Stomach (tissue), 9 donors: ENCODE data around the gene ART1. TPM values are rescaled to one million over a fixed set of nuclear protein-coding genes. Genes with fewer than 3 reads are reported as not detected.

Experiments
- DNase-seq, 2 donors: peaks; one replicate each; pipeline versions ENCODE4 v3.0.0 to v3.0.0-alpha.2; 2013 to 2019
- H3K27ac ChIP-seq, 5 donors: fragments of 200-600 bp in 4 of 5; sonication (generic) in 4 of 5; one replicate each; pipeline ENCODE4 v1.5.1; 2013 to 2019; ENCODE audit warnings: mild to moderate bottlenecking in 1 of 5, moderate library complexity in 1 of 5
- H3K27me3 ChIP-seq, 3 donors: fragments of 200-600 bp; sonication (generic); one replicate each; pipeline ENCODE4 v1.5.1; 2017 to 2019; ENCODE audit warnings: mixed run types in 1 of 3
- H3K36me3 ChIP-seq, 4 donors: fragments of 200-600 bp; sonication (generic); 1 replicate in 3 of 4; 2 replicates in 1 of 4; pipeline ENCODE4 v1.5.1; 2016 to 2019
- H3K4me1 ChIP-seq, 4 donors: fragments of 200-600 bp; sonication (generic); one replicate each; pipeline ENCODE4 v1.5.1; 2016 to 2019
- H3K4me3 ChIP-seq, 4 donors: fragments of 200-600 bp; sonication (generic) in 3 of 4; one replicate each; pipeline ENCODE4 v1.5.1; 2016 to 2019; ENCODE audit warnings: mild to moderate bottlenecking in 1 of 4
- H3K9me3 ChIP-seq, 4 donors: fragments of 200-600 bp; sonication (generic); one replicate each; pipeline ENCODE4 v1.5.1; 2016 to 2019
- EP300 ChIP-seq: sonication (generic); formaldehyde crosslinking; IDR thresholded peaks from one replicate; pipeline ENCODE4 v1.6.1; 2017; ENCODE audit warnings: antibody characterized with exemption
- POLR2A ChIP-seq, 4 donors: fragments of 450-650 bp; IDR thresholded peaks; one replicate each; pipeline ENCODE4 v1.6.1; 2016; ENCODE audit warnings: antibody characterized with exemption in 4 of 4, control low read depth in 2 of 4, mild to moderate bottlenecking in 1 of 4, moderate library complexity in 1 of 4
- POLR2AphosphoS5 ChIP-seq, 3 donors: sonication (generic); formaldehyde crosslinking; IDR thresholded peaks; one replicate each; pipeline ENCODE4 v1.6.1; 2016; ENCODE audit warnings: antibody characterized with exemption in 3 of 3
- WGBS, 5 donors: extraction: QIAGEN DNeasy Blood & Tissue Kit in 3 of 5; methylation state at CpG; one replicate each; pipeline versions ENCODE4 v1.1.5 to v1.1.7; 2013 to 2018; 5-methylcytosine and 5-hydroxymethylcytosine counted together
- intact Hi-C: fragments of 100-400 bp; cut with DNase I; formaldehyde crosslinking; loops from one replicate; pipeline ENCODE4 v1.15.1; 2023; ENCODE audit warnings: low total_unique reads
- polyA plus RNA-seq, 3 donors: library from polyadenylated mRNA; stranded (reverse); fragments of 200-250 nt; gene quantifications; one replicate each; pipeline ENCODE4 v1.2.3, GENCODE V29; 2013
- total RNA-seq, 5 donors: library from RNA; depleted of rRNA; stranded (reverse); fragments of >200 nt; gene quantifications; one replicate each; pipeline versions ENCODE4 v1.1.0 to v1.2.3, GENCODE V29; 2014 to 2016
- TF ChIP-seq, protein P1 (sequence below), 7 experiments: fragments of 450-650 bp in 4 of 7; fragments of 200-600 bp in 3 of 7; sonication (generic) in 3 of 7; IDR thresholded peaks; one replicate each; pipeline ENCODE4 v1.5.1; 2016 to 2019; ENCODE audit warnings: antibody characterized with exemption in 7 of 7, control low read depth in 2 of 7, mild to moderate bottlenecking in 1 of 7
- donor health status: healthy with polysubstance abuse.
- donor health status: Bipolar disorder and iron deficiency.
- donor health status: healthy.

ART1 gene
- total and polyA plus RNA-seq, 8 donors = not detected

DNA sequence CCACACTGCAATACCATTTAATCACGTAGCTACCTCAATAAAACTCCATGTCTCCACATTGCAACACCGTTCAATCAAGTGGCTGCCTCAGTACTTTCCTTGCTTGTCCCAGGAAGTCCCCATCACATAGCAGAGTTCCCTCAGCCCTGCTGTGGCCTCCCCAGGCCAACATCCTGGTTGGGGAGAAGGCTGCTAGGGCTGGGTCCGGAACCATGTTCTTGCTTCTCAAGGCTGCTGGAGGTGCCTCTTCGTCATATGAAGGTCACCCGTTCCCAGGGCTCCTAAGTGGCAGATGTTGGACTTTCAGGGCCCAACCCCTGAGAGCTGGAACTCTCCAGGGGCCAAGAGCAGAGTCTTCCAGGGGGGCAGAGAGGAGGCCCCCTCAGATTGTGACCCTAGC, 6.4 kb upstream of the ART1 start:
- no peak overlapping the region for H3K4me3 ChIP-seq
- no peak for TF ChIP-seq POLR2A (IDR thresholded peaks at IDR 0.05)
- no peak for TF ChIP-seq EP300
- TF ChIP-seq, protein P1, sequence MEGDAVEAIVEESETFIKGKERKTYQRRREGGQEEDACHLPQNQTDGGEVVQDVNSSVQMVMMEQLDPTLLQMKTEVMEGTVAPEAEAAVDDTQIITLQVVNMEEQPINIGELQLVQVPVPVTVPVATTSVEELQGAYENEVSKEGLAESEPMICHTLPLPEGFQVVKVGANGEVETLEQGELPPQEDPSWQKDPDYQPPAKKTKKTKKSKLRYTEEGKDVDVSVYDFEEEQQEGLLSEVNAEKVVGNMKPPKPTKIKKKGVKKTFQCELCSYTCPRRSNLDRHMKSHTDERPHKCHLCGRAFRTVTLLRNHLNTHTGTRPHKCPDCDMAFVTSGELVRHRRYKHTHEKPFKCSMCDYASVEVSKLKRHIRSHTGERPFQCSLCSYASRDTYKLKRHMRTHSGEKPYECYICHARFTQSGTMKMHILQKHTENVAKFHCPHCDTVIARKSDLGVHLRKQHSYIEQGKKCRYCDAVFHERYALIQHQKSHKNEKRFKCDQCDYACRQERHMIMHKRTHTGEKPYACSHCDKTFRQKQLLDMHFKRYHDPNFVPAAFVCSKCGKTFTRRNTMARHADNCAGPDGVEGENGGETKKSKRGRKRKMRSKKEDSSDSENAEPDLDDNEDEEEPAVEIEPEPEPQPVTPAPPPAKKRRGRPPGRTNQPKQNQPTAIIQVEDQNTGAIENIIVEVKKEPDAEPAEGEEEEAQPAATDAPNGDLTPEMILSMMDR (IDR thresholded peaks at IDR 0.05) = no peak
- no peak for TF ChIP-seq POLR2AphosphoS5 (IDR thresholded peaks at IDR 0.05)
- peaks cover 0 to 20% (median 0%) of the 10 kb centered on the region in 3 donors for H3K27me3 ChIP-seq
- H3K36me3 ChIP-seq = no peaks in the 10 kb centered on the region
- intact Hi-C loops = no loop called here
- 83 to 90% (median 87%) methylated on average over 5 of the region's 5 CpGs for WGBS, 5 donors
- no peaks in the 10 kb centered on the region for H3K9me3 ChIP-seq
- DNase-seq = no peak
- peaks cover 11 to 20% (median 17%) of the 10 kb centered on the region in 4 donors for H3K4me1 ChIP-seq
- H3K27ac ChIP-seq = no peak overlapping the region

DNA sequence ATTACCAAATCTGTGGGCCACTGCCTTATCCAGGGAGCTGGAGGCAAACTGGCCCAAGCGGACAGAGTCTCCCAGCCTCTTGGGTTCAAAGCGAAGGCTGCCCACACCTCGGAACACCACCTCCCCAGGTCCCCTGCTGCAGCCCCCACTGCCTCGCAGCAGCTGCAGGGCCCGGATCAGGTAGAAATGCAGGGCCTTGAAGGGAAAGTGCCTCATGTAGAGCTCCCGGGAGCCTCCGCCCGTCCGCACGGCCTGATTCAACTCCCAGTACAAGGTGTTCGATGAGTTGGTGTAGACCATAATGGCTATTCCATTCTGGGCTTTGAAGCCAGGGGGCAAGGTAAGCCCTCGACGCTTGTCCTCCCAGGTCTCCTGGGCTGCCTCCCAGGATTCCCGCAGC, 5.1 kb upstream of the ART1 start:
- TF ChIP-seq EP300 (no peak), POLR2A (IDR thresholded peaks at IDR 0.05) (no peak), POLR2AphosphoS5 (IDR thresholded peaks at IDR 0.05) (no peak)
- TF ChIP-seq, protein P1 (IDR thresholded peaks at IDR 0.05) = no peak
- WGBS, 5 donors = 93 to 97% (median 96%) methylated on average over 8 to 14 of the region's 14 CpGs
- H3K4me1 ChIP-seq = peaks cover 11 to 21% (median 18%) of the 10 kb centered on the region in 4 donors
- intact Hi-C loops = no loop called here
- H3K4me3 ChIP-seq = no peak overlapping the region
- peaks cover 0 to 20% (median 0%) of the 10 kb centered on the region in 3 donors for H3K27me3 ChIP-seq
- no peak for DNase-seq
- no peaks in the 10 kb centered on the region for H3K9me3 ChIP-seq
- no peaks in the 10 kb centered on the region for H3K36me3 ChIP-seq
- no peak overlapping the region for H3K27ac ChIP-seq

DNA sequence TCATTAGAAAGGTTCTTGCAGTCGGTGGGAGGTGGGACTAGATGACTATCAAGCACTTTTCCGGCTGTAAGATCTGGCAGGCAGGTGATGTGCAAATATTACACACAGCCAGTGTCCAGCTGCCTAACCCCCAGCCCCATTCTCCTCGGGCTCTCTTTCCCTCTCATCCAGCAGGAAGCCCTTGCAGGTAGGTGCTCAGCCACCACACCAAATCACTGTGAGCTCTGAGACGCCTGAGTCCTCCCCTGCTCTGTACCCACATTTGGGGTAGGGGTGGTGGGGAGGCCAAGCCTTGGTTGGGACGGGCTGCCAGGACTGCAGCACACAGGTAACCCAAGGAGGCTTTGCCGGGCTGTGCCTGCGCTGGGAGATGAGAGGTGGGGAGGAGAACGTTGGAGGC, 3.7 kb upstream of the ART1 start:
- no peaks in the 10 kb centered on the region for H3K9me3 ChIP-seq
- H3K27ac ChIP-seq = no peak overlapping the region
- peaks cover 0 to 20% (median 4%) of the 10 kb centered on the region in 3 donors for H3K27me3 ChIP-seq
- H3K36me3 ChIP-seq = no peaks in the 10 kb centered on the region
- intact Hi-C loops = no loop called here
- no peak overlapping the region for H3K4me3 ChIP-seq
- no peak for TF ChIP-seq POLR2AphosphoS5 (IDR thresholded peaks at IDR 0.05)
- no peak for TF ChIP-seq POLR2A (IDR thresholded peaks at IDR 0.05)
- TF ChIP-seq EP300 = no peak
- TF ChIP-seq, protein P1 (IDR thresholded peaks at IDR 0.05) = no peak
- DNase-seq = no peak
- H3K4me1 ChIP-seq = peaks cover 11 to 21% (median 18%) of the 10 kb centered on the region in 4 donors
- 45 to 59% (median 52%) methylated on average over 8 of the region's 8 CpGs for WGBS, 5 donors

DNA sequence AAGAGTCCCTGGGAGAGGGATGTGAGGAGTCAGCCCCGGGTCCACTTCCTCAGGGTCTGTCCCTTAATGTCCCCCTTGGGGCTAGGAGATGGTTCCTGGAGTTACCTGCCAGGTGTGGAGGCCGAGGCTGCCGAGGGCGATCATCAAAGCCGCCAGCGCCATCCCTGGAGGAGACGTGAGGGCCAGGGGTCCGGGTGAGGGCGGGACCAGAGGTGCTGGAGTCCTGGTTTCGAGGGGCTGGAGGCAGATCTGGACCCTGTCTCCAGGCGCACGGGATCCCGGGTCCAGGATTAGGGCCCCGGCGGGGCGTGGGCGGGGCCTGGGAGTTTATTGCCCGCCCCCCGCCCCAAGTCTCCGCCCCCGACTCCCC, 3.2 kb upstream of the ART1 start, which contains the start of gene ART5:
Gene ART5, minus strand, starts transcription at position 292 of the 370 bp plus-strand sequence. Its CDS starts 130 bp downstream, at position 162.
- peak within 1 kb of the TSS in 3 of 5 donors; percentile 17 to 63 (median 34) for H3K27ac ChIP-seq

More for the DNA sequence above, 3.2 kb upstream of the ART1 start, which contains the start of gene ART5:
- H3K4me1 ChIP-seq = peaks cover 11 to 21% (median 18%) of the 10 kb centered on the region in 4 donors
- no peaks in the 10 kb centered on the region for H3K36me3 ChIP-seq
- peak within 1 kb of the TSS; percentile 47 to 64 (median 54) for H3K4me3 ChIP-seq
- TF ChIP-seq POLR2AphosphoS5 (IDR thresholded peaks at IDR 0.05) (no peak), EP300 (no peak), POLR2A (IDR thresholded peaks at IDR 0.05) (no peak)
- TF ChIP-seq, protein P1 (IDR thresholded peaks at IDR 0.05) = no peak
- H3K9me3 ChIP-seq = no peaks in the 10 kb centered on the region
- H3K27me3 ChIP-seq = peaks cover 0 to 20% (median 4%) of the 10 kb centered on the region in 3 donors
- DNase-seq = no peak
- intact Hi-C loops = no loop called here
- 7 to 19% (median 13%) methylated on average over 15 to 21 of the region's 21 CpGs for WGBS, 5 donors
